Gastroesophageal sphincter (tissue), 4 donors: ENCODE results near the gene MAP1B. TPM values are rescaled to one million over a fixed set of nuclear protein-coding genes. Genes with fewer than 3 reads are reported as not detected.

Experiments
- ATAC-seq: fragments of 150-250 bp; one replicate; pipeline ENCODE4 v1.9.1; 2016; ENCODE audit warnings: mild to moderate bottlenecking, moderate library complexity
- H3K27ac ChIP-seq, 4 donors: fragments of 200-600 bp; sonication (generic) in 3 of 4; 1 replicate in 3 of 4; 2 replicates in 1 of 4; pipeline ENCODE4 v1.5.1; 2016 to 2019
- H3K27me3 ChIP-seq: fragments of 200-600 bp; sonication (generic); one replicate; pipeline ENCODE4 v1.5.1; 2019
- H3K36me3 ChIP-seq, 2 donors: fragments of 200-600 bp; sonication (generic); one replicate each; pipeline ENCODE4 v1.5.1; 2019; ENCODE audit warnings: control low read depth in 1 of 2
- H3K4me1 ChIP-seq, 3 donors: fragments of 200-600 bp; sonication (generic); 1 replicate in 2 of 3; 2 replicates in 1 of 3; pipeline ENCODE4 v1.5.1; 2016 to 2019; ENCODE audit warnings: control low read depth in 2 of 3
- H3K4me3 ChIP-seq, 2 donors: fragments of 200-600 bp; sonication (generic); one replicate each; pipeline ENCODE4 v1.5.1; 2019; ENCODE audit warnings: mild to moderate bottlenecking in 1 of 2, moderate library complexity in 1 of 2
- H3K9me3 ChIP-seq, 3 donors: fragments of 200-600 bp; sonication (generic); one replicate each; pipeline ENCODE4 v1.5.1; 2017 to 2019; ENCODE audit warnings: control low read depth in 2 of 3
- EP300 ChIP-seq: sonication (generic); formaldehyde crosslinking; IDR thresholded peaks from one replicate; pipeline ENCODE4 v1.6.1; 2017; ENCODE audit warnings: antibody characterized with exemption, mild to moderate bottlenecking
- POLR2A ChIP-seq, 2 donors: fragments of 450-650 bp; IDR thresholded peaks; one replicate each; pipeline ENCODE4 v1.6.1; 2017; ENCODE audit warnings: antibody characterized with exemption in 2 of 2, mild to moderate bottlenecking in 2 of 2, moderate library complexity in 1 of 2
- POLR2AphosphoS5 ChIP-seq: sonication (generic); formaldehyde crosslinking; IDR thresholded peaks from one replicate; pipeline ENCODE4 v1.6.1; 2017; ENCODE audit warnings: antibody characterized with exemption
- WGBS, 2 donors: methylation state at CpG; one replicate each; pipeline ENCODE4 v1.1.5; 2018; ENCODE audit warnings: low coverage in 1 of 2; 5-methylcytosine and 5-hydroxymethylcytosine counted together
- total RNA-seq, 4 donors: library from RNA; depleted of rRNA; stranded (reverse); fragments of >200 nt; gene quantifications; one replicate each; pipeline ENCODE4 v1.1.0, GENCODE V29; 2016
- TF ChIP-seq, protein P1 (sequence below), 4 experiments: fragments of 200-600 bp in 2 of 4; fragments of 450-650 bp in 2 of 4; sonication (generic) in 1 of 4; IDR thresholded peaks; one replicate each; pipeline ENCODE4 v1.5.1; 2017 to 2019; ENCODE audit warnings: antibody characterized with exemption in 4 of 4, mild to moderate bottlenecking in 2 of 4, moderate library complexity in 2 of 4

The MAP1B gene
- total RNA-seq, 4 donors from 2014 or later: 601 to 1,344 (median 738) TPM

GRCh38 chr5:72233835-72234234 lies 126.6 kb downstream of the MAP1B start:
- no peak for ATAC-seq
- peaks cover 0 to 27% (median 5%) of the 10 kb centered on the region in 3 donors for H3K4me1 ChIP-seq
- no peaks in the 10 kb centered on the region for H3K27me3 ChIP-seq
- peaks cover 0 to 33% of the 10 kb centered on the region in 2 donors for H3K36me3 ChIP-seq
- H3K4me3 ChIP-seq: no peak overlapping the region
- 48 to 53% methylated on average over 1 of the region's 1 CpG for WGBS, 2 donors
- no peak for TF ChIP-seq EP300
- H3K27ac ChIP-seq: no peak overlapping the region
- no peaks in the 10 kb centered on the region for H3K9me3 ChIP-seq

GRCh38 chr5:72234265-72234700 lies 127.0 kb downstream of the MAP1B start:
- H3K27ac ChIP-seq: no peak overlapping the region
- H3K9me3 ChIP-seq: no peaks in the 10 kb centered on the region
- ATAC-seq: no peak

GRCh38 chr5:72234868-72235267 lies 127.6 kb downstream of the MAP1B start:
- Histone ChIP-seq H3K9me3 (no peaks in the 10 kb centered on the region), H3K4me1 (peaks cover 0 to 27% (median 5%) of the 10 kb centered on the region in 3 donors), H3K4me3 (no peak overlapping the region), H3K27ac (no peak overlapping the region), H3K36me3 (peaks cover 0 to 30% of the 10 kb centered on the region in 2 donors), H3K27me3 (no peaks in the 10 kb centered on the region)
- no peak for ATAC-seq
- WGBS, 2 donors: 80 to 100% methylated on average over 1 of the region's 1 CpG
- no peak for TF ChIP-seq EP300
- TF ChIP-seq, protein P1, sequence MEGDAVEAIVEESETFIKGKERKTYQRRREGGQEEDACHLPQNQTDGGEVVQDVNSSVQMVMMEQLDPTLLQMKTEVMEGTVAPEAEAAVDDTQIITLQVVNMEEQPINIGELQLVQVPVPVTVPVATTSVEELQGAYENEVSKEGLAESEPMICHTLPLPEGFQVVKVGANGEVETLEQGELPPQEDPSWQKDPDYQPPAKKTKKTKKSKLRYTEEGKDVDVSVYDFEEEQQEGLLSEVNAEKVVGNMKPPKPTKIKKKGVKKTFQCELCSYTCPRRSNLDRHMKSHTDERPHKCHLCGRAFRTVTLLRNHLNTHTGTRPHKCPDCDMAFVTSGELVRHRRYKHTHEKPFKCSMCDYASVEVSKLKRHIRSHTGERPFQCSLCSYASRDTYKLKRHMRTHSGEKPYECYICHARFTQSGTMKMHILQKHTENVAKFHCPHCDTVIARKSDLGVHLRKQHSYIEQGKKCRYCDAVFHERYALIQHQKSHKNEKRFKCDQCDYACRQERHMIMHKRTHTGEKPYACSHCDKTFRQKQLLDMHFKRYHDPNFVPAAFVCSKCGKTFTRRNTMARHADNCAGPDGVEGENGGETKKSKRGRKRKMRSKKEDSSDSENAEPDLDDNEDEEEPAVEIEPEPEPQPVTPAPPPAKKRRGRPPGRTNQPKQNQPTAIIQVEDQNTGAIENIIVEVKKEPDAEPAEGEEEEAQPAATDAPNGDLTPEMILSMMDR (IDR thresholded peaks at IDR 0.05): no peak
- no peak for TF ChIP-seq POLR2AphosphoS5
- TF ChIP-seq POLR2A (IDR thresholded peaks at IDR 0.05): no peak

More at GRCh38 chr5:72234265-72234700, 127.0 kb downstream of the MAP1B start:
- Histone ChIP-seq H3K36me3 (peaks cover 0 to 30% of the 10 kb centered on the region in 2 donors), H3K27me3 (no peaks in the 10 kb centered on the region), H3K4me1 (peaks cover 0 to 27% (median 5%) of the 10 kb centered on the region in 3 donors), H3K4me3 (no peak overlapping the region)
- TF ChIP-seq POLR2AphosphoS5 (no peak), EP300 (no peak), POLR2A (IDR thresholded peaks at IDR 0.05) (no peak)
- TF ChIP-seq, protein P1 (IDR thresholded peaks at IDR 0.05): no peak

DNA sequence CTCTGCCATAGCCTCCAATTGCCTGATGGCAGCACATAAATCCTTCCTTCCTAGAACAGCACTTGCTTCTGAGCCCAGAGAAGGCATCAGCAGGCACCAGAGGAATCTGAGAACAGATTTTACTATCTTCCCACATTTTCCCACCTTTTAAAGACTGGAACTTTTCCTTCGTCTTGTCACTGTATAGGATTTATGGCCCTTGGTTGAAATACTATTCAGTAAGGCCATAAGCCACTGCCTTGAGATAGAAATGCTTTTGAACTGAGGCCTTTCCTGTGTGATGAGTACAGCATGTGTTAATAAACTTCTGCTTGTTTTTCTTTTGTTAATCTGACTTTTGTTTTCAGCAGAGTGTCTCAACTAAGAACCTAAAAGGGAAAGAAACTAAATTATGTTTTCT lies 128.4 kb downstream of the MAP1B start:
- Histone ChIP-seq H3K27me3 (no peaks in the 10 kb centered on the region), H3K9me3 (no peaks in the 10 kb centered on the region), H3K4me3 (no peak overlapping the region), H3K4me1 (peaks cover 0 to 29% (median 5%) of the 10 kb centered on the region in 3 donors), H3K36me3 (peaks cover 0 to 30% of the 10 kb centered on the region in 2 donors), H3K27ac (no peak overlapping the region)
- WGBS, 2 donors: 75 to 100% methylated on average over 1 of the region's 1 CpG
- no peak for ATAC-seq
- TF ChIP-seq POLR2AphosphoS5 (no peak), POLR2A (IDR thresholded peaks at IDR 0.05) (no peak), EP300 (no peak)
- TF ChIP-seq, protein P1 (IDR thresholded peaks at IDR 0.05): no peak

DNA sequence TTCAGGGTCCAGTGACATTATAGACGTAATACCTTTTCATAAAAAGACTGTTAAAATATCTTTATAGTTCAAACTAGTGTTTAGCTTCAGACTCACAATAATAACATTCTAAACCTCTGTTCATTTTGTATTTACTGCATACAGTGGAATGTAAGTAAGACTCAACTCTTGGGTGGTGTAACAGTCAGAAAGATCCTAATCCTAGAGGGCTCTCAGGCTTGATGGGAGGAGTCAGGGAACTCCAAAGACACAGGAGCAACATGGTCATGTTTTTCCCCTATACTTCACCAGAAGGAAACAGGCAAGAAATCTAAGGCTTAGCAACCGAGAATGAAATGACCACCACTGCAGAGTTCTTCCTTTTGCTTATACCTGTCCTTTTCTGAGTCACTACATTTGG lies 130.1 kb downstream of the MAP1B start:
- TF ChIP-seq, protein P1 (IDR thresholded peaks at IDR 0.05): no peak
- TF ChIP-seq POLR2A (IDR thresholded peaks at IDR 0.05) (no peak), POLR2AphosphoS5 (no peak), EP300 (no peak)

More for the DNA sequence above, 130.1 kb downstream of the MAP1B start:
- Histone ChIP-seq H3K27me3 (no peaks in the 10 kb centered on the region), H3K27ac (no peak overlapping the region), H3K4me3 (no peak overlapping the region), H3K36me3 (peaks cover 0 to 22% of the 10 kb centered on the region in 2 donors), H3K4me1 (peaks cover 0 to 42% (median 5%) of the 10 kb centered on the region in 3 donors), H3K9me3 (no peaks in the 10 kb centered on the region)
- no peak for ATAC-seq
- WGBS, 2 donors: 87 to 96% methylated on average over 2 of the region's 2 CpGs
